ENCODE data around the gene LRP6.

The LRP6 gene

GRCh38 chr12:12278899-12279298, 12.1 kb upstream of the LRP6 start:
- Histone ChIP-seq H3K9me2 (replicated peaks; ENCODE audit: control insufficient read depth, low read length) (no peaks in the 10 kb centered on the region), H4K20me1 (ENCODE audit: control insufficient read depth, insufficient read depth, low read depth, low read length) (no peaks in the 10 kb centered on the region), H3F3A (ENCODE audit: control insufficient read depth, insufficient read depth) (no peaks in the 10 kb centered on the region), H3K9me3 (ENCODE audit: control insufficient read depth, insufficient read depth, low read length) (no peaks in the 10 kb centered on the region; the same call in 1 of the 2 replicates), H3K4me1 (ENCODE audit: control insufficient read depth, low read length) (no peaks in the 10 kb centered on the region), H3K79me2 (ENCODE audit: control insufficient read depth, low read length) (no peaks in the 10 kb centered on the region), H3K27me3 (ENCODE audit: control insufficient read depth, low read length) (peaks cover 14% of the 10 kb centered on the region), H3K27ac (ENCODE audit: low read depth, low read length) (no peak overlapping the region), H3K36me3 (ENCODE audit: control insufficient read depth, low read length) (no peaks in the 10 kb centered on the region), H3K4me2 (ENCODE audit: low read length) (no peak overlapping the region), H3K4me3 (ENCODE audit: low read length) (no peak overlapping the region)
- no peak for TF ChIP-seq EZH2phosphoT487 (IDR thresholded peaks at IDR 0.05; ENCODE audit: borderline replicate concordance, low read length)
- TF ChIP-seq CTCF (IDR thresholded peaks at IDR 0.05; ENCODE audit: low read depth, low read length, poor library complexity, severe bottlenecking): no peak

DNA sequence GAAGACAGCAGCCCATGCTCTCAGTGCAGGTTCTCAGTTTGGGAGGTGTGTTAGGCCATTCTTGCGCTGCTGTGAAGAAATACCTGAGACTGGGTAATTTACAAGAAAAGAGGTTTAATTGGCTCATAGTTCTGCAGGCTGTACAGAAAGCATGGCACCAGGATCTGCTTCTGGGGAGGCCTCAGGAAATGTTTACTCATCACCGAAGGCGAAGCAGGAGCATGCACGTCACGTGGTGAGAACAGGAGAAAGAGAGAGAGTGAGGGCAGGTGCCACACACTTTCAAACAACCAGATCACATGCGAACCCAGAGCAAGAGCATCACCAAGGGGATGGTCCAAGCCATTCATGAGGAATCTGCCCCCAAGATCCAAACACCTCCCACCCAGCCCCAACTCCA, 9.0 kb upstream of the LRP6 start:
- TF ChIP-seq CTCF (IDR thresholded peaks at IDR 0.05; ENCODE audit: low read depth, low read length, poor library complexity, severe bottlenecking) (no peak), EZH2phosphoT487 (IDR thresholded peaks at IDR 0.05; ENCODE audit: borderline replicate concordance, low read length) (no peak)
- peaks cover 6% of the 10 kb centered on the region; the same call in 1 of the 2 replicates for H3K27me3 ChIP-seq (ENCODE audit: control insufficient read depth, low read length)
- no peaks in the 10 kb centered on the region for H3K4me1 ChIP-seq (ENCODE audit: control insufficient read depth, low read length)
- no peaks in the 10 kb centered on the region for H3K9me2 ChIP-seq (replicated peaks; ENCODE audit: control insufficient read depth, low read length)
- H4K20me1 ChIP-seq (ENCODE audit: control insufficient read depth, insufficient read depth, low read depth, low read length): no peaks in the 10 kb centered on the region
- H3K27ac ChIP-seq (ENCODE audit: low read depth, low read length): no peak overlapping the region
- no peaks in the 10 kb centered on the region for H3K36me3 ChIP-seq (ENCODE audit: control insufficient read depth, low read length)
- no peaks in the 10 kb centered on the region; the same call in 1 of the 2 replicates for H3K9me3 ChIP-seq (ENCODE audit: control insufficient read depth, insufficient read depth, low read length)
- no peaks in the 10 kb centered on the region for H3F3A ChIP-seq (ENCODE audit: control insufficient read depth, insufficient read depth)
- H3K4me3 ChIP-seq (ENCODE audit: low read length): no peak overlapping the region
- H3K4me2 ChIP-seq (ENCODE audit: low read length): no peak overlapping the region
- H3K79me2 ChIP-seq (ENCODE audit: control insufficient read depth, low read length): no peaks in the 10 kb centered on the region

DNA sequence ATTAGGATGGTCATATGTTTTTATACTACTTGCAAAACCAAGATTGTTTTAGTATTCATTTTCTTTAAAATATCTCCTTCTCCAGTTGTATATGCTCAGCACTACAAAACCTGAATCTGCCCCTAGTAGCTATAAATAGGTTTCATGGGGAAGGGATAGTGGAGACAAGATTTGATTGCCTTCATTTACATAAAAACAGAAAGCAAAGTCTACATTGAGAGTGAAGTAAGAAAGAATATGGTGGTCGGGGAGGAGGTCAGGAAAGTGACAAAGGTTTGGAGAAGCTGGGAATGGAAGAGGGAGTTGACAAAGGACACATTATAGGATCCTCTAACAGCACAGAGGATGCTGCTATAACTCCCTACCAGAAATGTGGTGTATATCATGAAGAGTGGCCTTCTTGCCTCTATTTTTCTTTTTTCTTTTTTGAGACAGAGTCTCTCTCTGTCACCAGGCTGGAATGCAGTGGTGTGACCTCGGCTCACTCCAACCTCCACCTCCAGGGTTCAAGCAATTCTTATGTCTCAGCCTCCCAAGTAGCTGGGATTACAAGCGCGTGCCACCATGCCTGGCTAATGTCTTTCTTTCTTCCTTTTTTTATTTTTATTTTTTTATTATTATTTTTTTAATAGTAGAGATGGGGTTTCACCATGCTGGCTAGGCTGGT, 6.6 kb upstream of the LRP6 start:
- Histone ChIP-seq H3K4me3 (ENCODE audit: low read length) (no peak overlapping the region), H3K36me3 (ENCODE audit: control insufficient read depth, low read length) (no peaks in the 10 kb centered on the region), H3K4me1 (ENCODE audit: control insufficient read depth, low read length) (no peaks in the 10 kb centered on the region), H3F3A (ENCODE audit: control insufficient read depth, insufficient read depth) (no peaks in the 10 kb centered on the region), H3K9me2 (replicated peaks; ENCODE audit: control insufficient read depth, low read length) (no peaks in the 10 kb centered on the region), H3K4me2 (ENCODE audit: low read length) (no peak overlapping the region), H3K79me2 (ENCODE audit: control insufficient read depth, low read length) (no peaks in the 10 kb centered on the region), H4K20me1 (ENCODE audit: control insufficient read depth, insufficient read depth, low read depth, low read length) (no peaks in the 10 kb centered on the region), H3K9me3 (ENCODE audit: control insufficient read depth, insufficient read depth, low read length) (no peaks in the 10 kb centered on the region; the same call in 1 of the 2 replicates), H3K27ac (ENCODE audit: low read depth, low read length) (no peak overlapping the region), H3K27me3 (ENCODE audit: control insufficient read depth, low read length) (peaks cover 6% of the 10 kb centered on the region; the same call in 1 of the 2 replicates)
- no peak for TF ChIP-seq EZH2phosphoT487 (IDR thresholded peaks at IDR 0.05; ENCODE audit: borderline replicate concordance, low read length)
- no peak for TF ChIP-seq CTCF (IDR thresholded peaks at IDR 0.05; ENCODE audit: low read depth, low read length, poor library complexity, severe bottlenecking)
